Astrocyte (in vitro differentiated cells and primary cell): Measurements from ENCODE around the gene C16orf46. TPM values are rescaled to one million over a fixed set of nuclear protein-coding genes. Genes with fewer than 3 reads are reported as not detected.

Source experiments
- DNase-seq: peaks from one replicate; pipeline ENCODE4 v3.0.0-alpha.2; 2010; ENCODE audit warnings: low read depth
- FAIRE-seq: peaks from 2 replicates; lab custom pipeline; 2011; peaks lifted over from hg19 to GRCh38; lab: Jason Lieb, UNC
- H2AFZ ChIP-seq: 2 replicates; pipeline ENCODE4 v1.6.0; 2012; ENCODE audit warnings: low read depth, low read length, inconsistent platforms
- H3K27ac ChIP-seq: 2 replicates; pipeline ENCODE4 v1.5.1; 2011; ENCODE audit warnings: low read depth, low read length, inconsistent platforms
- H3K27me3 ChIP-seq: 2 replicates; pipeline ENCODE4 v1.6.0; 2011; ENCODE audit warnings: low read length, inconsistent platforms; ENCODE audit not compliant: insufficient read depth
- H3K36me3 ChIP-seq: 2 replicates; pipeline ENCODE4 v1.5.1; 2011; ENCODE audit warnings: low read length, inconsistent platforms; ENCODE audit not compliant: insufficient read depth
- H3K4me1 ChIP-seq: 2 replicates; pipeline ENCODE4 v1.5.1; 2011; ENCODE audit warnings: low read length, inconsistent platforms; ENCODE audit not compliant: insufficient read depth
- H3K4me2 ChIP-seq: 2 replicates; pipeline ENCODE4 v1.6.0; 2012; ENCODE audit warnings: low read length, inconsistent platforms
- H3K4me3 ChIP-seq: 2 replicates; pipeline ENCODE4 v1.5.1; 2011; ENCODE audit warnings: low read depth, mild to moderate bottlenecking, low read length, inconsistent platforms; ENCODE audit not compliant: insufficient read depth
- H3K79me2 ChIP-seq: 2 replicates; pipeline ENCODE4 v1.6.0; 2012; ENCODE audit warnings: mild to moderate bottlenecking, low read length, inconsistent platforms; ENCODE audit not compliant: insufficient read depth
- H3K9ac ChIP-seq: 2 replicates; pipeline ENCODE4 v1.6.0; 2012; ENCODE audit warnings: mild to moderate bottlenecking, low read length, inconsistent platforms
- H3K9me3 ChIP-seq: 2 replicates; pipeline ENCODE4 v1.5.1; 2012; ENCODE audit warnings: low read depth, mild to moderate bottlenecking, low read length, inconsistent platforms; ENCODE audit not compliant: insufficient read depth
- H4K20me1 ChIP-seq: 2 replicates; pipeline ENCODE4 v1.6.0; 2012; ENCODE audit warnings: low read length, inconsistent platforms; ENCODE audit not compliant: insufficient read depth
- H3K27ac Mint-ChIP-seq: one replicate; pipeline ENCODE4 v1.8.0; 2021; ENCODE audit warnings: mild to moderate bottlenecking, mixed read lengths; ENCODE audit not compliant: unreplicated experiment
- H3K27me3 Mint-ChIP-seq: one replicate; pipeline ENCODE4 v1.8.0; 2021; ENCODE audit warnings: low read depth, mixed read lengths; ENCODE audit not compliant: unreplicated experiment
- H3K36me3 Mint-ChIP-seq: one replicate; pipeline ENCODE4 v1.8.0; 2021; ENCODE audit warnings: low read depth, mixed read lengths; ENCODE audit not compliant: unreplicated experiment
- H3K4me1 Mint-ChIP-seq: one replicate; pipeline ENCODE4 v1.8.0; 2021; ENCODE audit warnings: low read depth, mixed read lengths; ENCODE audit not compliant: unreplicated experiment
- H3K4me3 Mint-ChIP-seq: one replicate; pipeline ENCODE4 v1.8.0; 2021; ENCODE audit warnings: mild to moderate bottlenecking, moderate library complexity, mixed read lengths; ENCODE audit not compliant: unreplicated experiment
- H3K9me3 Mint-ChIP-seq: one replicate; pipeline ENCODE4 v1.8.0; 2021; ENCODE audit warnings: mild to moderate bottlenecking, mixed read lengths; ENCODE audit not compliant: unreplicated experiment
- EZH2 ChIP-seq: IDR thresholded peaks from 2 replicates; pipeline ENCODE4 v1.6.1; 2012; ENCODE audit warnings: mild to moderate bottlenecking, low read length, inconsistent platforms; ENCODE audit not compliant: insufficient read depth
- total RNA-seq: library from RNA; stranded (reverse); gene quantifications from 2 replicates; pipeline ENCODE4 v1.2.1, GENCODE V29; 2021
- TF ChIP-seq, protein P1 (sequence below): IDR thresholded peaks from 2 replicates; pipeline ENCODE4 v1.5.1; 2011; ENCODE audit warnings: low read depth, mild to moderate bottlenecking, inconsistent platforms, low read length, moderate library complexity; ENCODE audit not compliant: insufficient read depth

Gene C16orf46
- total RNA-seq, 1 donor from 2014 or later, result 1.8 TPM

DNA sequence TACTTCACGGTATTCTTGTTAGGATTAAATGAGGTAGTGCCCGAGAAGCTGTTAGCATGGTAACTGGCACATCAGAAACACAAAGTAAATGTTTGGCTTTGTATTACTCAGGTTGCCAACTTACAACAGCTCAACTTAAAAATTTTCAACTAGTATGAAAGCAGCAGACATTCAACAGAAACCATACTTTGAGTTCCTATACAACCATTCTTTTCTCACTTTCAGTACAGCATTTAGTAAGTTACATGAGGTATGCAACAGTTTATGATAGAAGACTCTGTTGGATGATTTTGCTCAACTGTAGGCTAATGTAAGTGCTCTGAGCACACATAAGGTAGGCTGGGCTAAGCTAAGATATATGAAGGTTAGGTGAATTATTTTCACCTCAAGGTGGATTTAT, 62.4 kb downstream of the C16orf46 start:
- H3K4me1 ChIP-seq, result no peaks in the 10 kb centered on the region
- peaks cover 2% of the 10 kb centered on the region for H3K9me3 Mint-ChIP-seq
- no peak overlapping the region for H2AFZ ChIP-seq
- TF ChIP-seq EZH2, result no peak
- TF ChIP-seq, protein P1, sequence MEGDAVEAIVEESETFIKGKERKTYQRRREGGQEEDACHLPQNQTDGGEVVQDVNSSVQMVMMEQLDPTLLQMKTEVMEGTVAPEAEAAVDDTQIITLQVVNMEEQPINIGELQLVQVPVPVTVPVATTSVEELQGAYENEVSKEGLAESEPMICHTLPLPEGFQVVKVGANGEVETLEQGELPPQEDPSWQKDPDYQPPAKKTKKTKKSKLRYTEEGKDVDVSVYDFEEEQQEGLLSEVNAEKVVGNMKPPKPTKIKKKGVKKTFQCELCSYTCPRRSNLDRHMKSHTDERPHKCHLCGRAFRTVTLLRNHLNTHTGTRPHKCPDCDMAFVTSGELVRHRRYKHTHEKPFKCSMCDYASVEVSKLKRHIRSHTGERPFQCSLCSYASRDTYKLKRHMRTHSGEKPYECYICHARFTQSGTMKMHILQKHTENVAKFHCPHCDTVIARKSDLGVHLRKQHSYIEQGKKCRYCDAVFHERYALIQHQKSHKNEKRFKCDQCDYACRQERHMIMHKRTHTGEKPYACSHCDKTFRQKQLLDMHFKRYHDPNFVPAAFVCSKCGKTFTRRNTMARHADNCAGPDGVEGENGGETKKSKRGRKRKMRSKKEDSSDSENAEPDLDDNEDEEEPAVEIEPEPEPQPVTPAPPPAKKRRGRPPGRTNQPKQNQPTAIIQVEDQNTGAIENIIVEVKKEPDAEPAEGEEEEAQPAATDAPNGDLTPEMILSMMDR, result no peak
- no peaks in the 10 kb centered on the region for H4K20me1 ChIP-seq
- no peaks in the 10 kb centered on the region for H3K4me1 Mint-ChIP-seq
- no peak overlapping the region for H3K4me3 ChIP-seq
- no peaks in the 10 kb centered on the region for H3K27me3 Mint-ChIP-seq
- DNase-seq (no peak), FAIRE-seq (no peak)
- no peaks in the 10 kb centered on the region for H3K27me3 ChIP-seq
- no peak overlapping the region for H3K27ac Mint-ChIP-seq
- H3K9me3 ChIP-seq, result no peaks in the 10 kb centered on the region
- H3K79me2 ChIP-seq, result peaks cover 24% of the 10 kb centered on the region
- peaks cover 47% of the 10 kb centered on the region for H3K36me3 ChIP-seq
- H3K27ac ChIP-seq, result no peak overlapping the region
- H3K4me2 ChIP-seq, result no peak overlapping the region
- H3K36me3 Mint-ChIP-seq, result peaks cover 1% of the 10 kb centered on the region
- H3K4me3 Mint-ChIP-seq, result no peak overlapping the region
- no peak overlapping the region for H3K9ac ChIP-seq

DNA sequence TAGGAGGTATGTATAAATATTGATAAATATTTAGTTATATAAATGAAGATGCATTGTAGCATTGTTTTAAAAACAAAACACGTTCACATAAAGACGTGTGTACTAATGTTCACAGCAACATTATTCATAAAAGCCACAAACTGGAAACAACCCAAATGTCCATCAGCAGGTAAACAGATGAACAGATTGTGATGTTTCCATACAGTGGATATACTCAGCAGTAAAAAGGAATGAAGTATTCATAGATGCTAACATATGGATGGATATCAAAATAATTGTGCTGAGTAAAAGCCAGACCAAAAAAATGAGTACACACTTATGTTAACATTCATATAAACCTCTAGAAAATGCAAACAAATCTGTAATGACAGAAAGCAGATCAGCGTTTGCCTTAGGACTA, 64.1 kb downstream of the C16orf46 start:
- Mint-ChIP-seq H3K27ac (no peak overlapping the region), H3K27me3 (no peaks in the 10 kb centered on the region), H3K4me1 (no peaks in the 10 kb centered on the region), H3K9me3 (peaks cover 2% of the 10 kb centered on the region), H3K4me3 (no peak overlapping the region), H3K36me3 (no peaks in the 10 kb centered on the region)
- Histone ChIP-seq H3K4me1 (no peaks in the 10 kb centered on the region), H3K27ac (no peak overlapping the region), H3K4me2 (no peak overlapping the region), H3K9me3 (no peaks in the 10 kb centered on the region), H3K4me3 (no peak overlapping the region), H3K36me3 (peaks cover 39% of the 10 kb centered on the region), H3K79me2 (peaks cover 41% of the 10 kb centered on the region), H2AFZ (no peak overlapping the region), H4K20me1 (no peaks in the 10 kb centered on the region), H3K27me3 (no peaks in the 10 kb centered on the region), H3K9ac (no peak overlapping the region)
- FAIRE-seq (no peak), DNase-seq (no peak)
- TF ChIP-seq EZH2, result no peak
- TF ChIP-seq, protein P1, result no peak

Other genes starting within 250 kb of the C16orf46 start
- 52.8 and 54.2 TPM in 2 replicates for gene CMC2, start 70.4 kb downstream of the C16orf46 start, total RNA-seq
- 12.6 and 16.4 TPM in 2 replicates for gene CENPN, start 70.0 kb downstream of the C16orf46 start, total RNA-seq
- 32.6 and 40.0 TPM in 2 replicates for gene ATMIN, start 41.4 kb downstream of the C16orf46 start, total RNA-seq
- gene GCSH, start 19.2 kb upstream of the C16orf46 start, total RNA-seq, result 32.9 and 41.1 TPM in 2 replicates
- not detected in 2 replicates for gene BCO1, start 161.5 kb upstream of the C16orf46 start, total RNA-seq
- 18.0 and 20.9 TPM in 2 replicates for gene GAN, start 237.7 kb upstream of the C16orf46 start, total RNA-seq